HepG2 (cell line): Measurements from ENCODE around the gene GUCY1B1. TPM values are rescaled to one million over a fixed set of nuclear protein-coding genes. Genes with fewer than 3 reads are reported as not detected.

ENCODE experiments used
- ATAC-seq: fragments of 200-7000 bp; cut with Tn5 transposase; 3 replicates; pipeline ENCODE4 v1.9.1; 2020; ENCODE audit warnings: mild to moderate bottlenecking, moderate library complexity
- BruUV-seq: library from RNA; stranded (reverse); fragments of 400-500 nt; replicated peaks from 2 replicates; lab custom pipeline; 2021; lab: Mats Ljungman, UMichigan
- CTCF ChIA-PET: fragments of 300-600 bp; formaldehyde crosslinking; extraction: SDS; loops from one replicate; lab custom pipeline; 2021; ENCODE audit warnings: low total read pairs, inconsistent platforms, low intra/inter-chr PET ratio; lab: Yijun Ruan, JAX
- POLR2A ChIA-PET: fragments of 350-600 bp; sonication (Branson Sonifier 250); formaldehyde crosslinking; loops from one replicate; lab custom pipeline; 2020; ENCODE audit warnings: antibody characterized with exemption, inconsistent platforms; lab: Yijun Ruan, JAX
- DNase-seq: peaks from one replicate; pipeline ENCODE4 v3.0.0-alpha.2; 2015; ENCODE audit warnings: low spot score
- FAIRE-seq: peaks from 3 replicates; lab custom pipeline; 2011; peaks lifted over from hg19 to GRCh38; lab: Jason Lieb, UNC
- H2AFZ ChIP-seq: one replicate; pipeline ENCODE4 v1.6.1; 2011; ENCODE audit warnings: low read length, inconsistent platforms
- H3K27ac ChIP-seq: fragments of 300-600 bp; 3 replicates; pipeline ENCODE4 v1.8.0; 2011; ENCODE audit warnings: mixed run types, mild to moderate bottlenecking, mixed read lengths, low read length, inconsistent platforms; ENCODE audit not compliant: insufficient read depth; ENCODE audit errors: extremely low read length
- H3K27me3 ChIP-seq, 2 experiments: fragments of 200-600 bp in 1 of 2; 2 replicates in 1 of 2; 3 replicates in 1 of 2; pipeline versions ENCODE4 v1.6.0 to v1.8.0; 2011; ENCODE audit warnings: low read length in 2 of 2, mild to moderate bottlenecking in 2 of 2, moderate library complexity in 2 of 2, inconsistent platforms in 1 of 2; ENCODE audit not compliant: insufficient read depth in 2 of 2, control insufficient read depth in 1 of 2
- H3K36me3 ChIP-seq, 2 experiments: fragments of 200-600 bp in 1 of 2; replicated peaks in 1 of 2; 2 replicates in 1 of 2; 3 replicates in 1 of 2; pipeline versions ENCODE4 v1.5.1 to v1.8.0; 2011; ENCODE audit warnings: low read length in 2 of 2, inconsistent platforms in 1 of 2; ENCODE audit not compliant: insufficient read depth in 2 of 2, control insufficient read depth in 1 of 2
- H3K4me1 ChIP-seq: 2 replicates; pipeline ENCODE4 v1.5.1; 2012; ENCODE audit warnings: low read length, inconsistent platforms; ENCODE audit not compliant: insufficient read depth
- H3K4me2 ChIP-seq: 2 replicates; pipeline ENCODE4 v1.6.0; 2011; ENCODE audit warnings: low read depth, low read length, inconsistent platforms
- H3K4me3 ChIP-seq, 3 experiments: fragments of 200-600 bp in 1 of 3; sonication (generic), shearing (Covaris generic) in 1 of 3; replicated peaks in 1 of 3; 2 replicates each; pipeline ENCODE4 v1.5.1; 2011 to 2016; ENCODE audit warnings: low read length in 3 of 3, inconsistent platforms in 2 of 3, low read depth in 2 of 3, mild to moderate bottlenecking in 2 of 3, control low read depth in 1 of 3, mixed read lengths in 1 of 3; ENCODE audit not compliant: insufficient read depth in 1 of 3
- H3K79me2 ChIP-seq: one replicate; pipeline ENCODE4 v1.6.1; 2011; ENCODE audit warnings: low read length, inconsistent platforms; ENCODE audit not compliant: insufficient read depth
- H3K9ac ChIP-seq: 2 replicates; pipeline ENCODE4 v1.6.0; 2011; ENCODE audit warnings: mild to moderate bottlenecking, low read depth, low read length, inconsistent platforms; ENCODE audit not compliant: insufficient read depth
- H3K9me3 ChIP-seq: 2 replicates; pipeline ENCODE4 v1.5.1; 2012; ENCODE audit warnings: mild to moderate bottlenecking, low read length
- H4K20me1 ChIP-seq: 2 replicates; pipeline ENCODE4 v1.6.0; 2011; ENCODE audit warnings: inconsistent platforms, mild to moderate bottlenecking, low read length, moderate library complexity; ENCODE audit not compliant: insufficient read depth
- ETV6 ChIP-seq: sonication (generic); formaldehyde crosslinking; conservative IDR thresholded peaks from 2 replicates; pipeline ENCODE4 v1.4.0; 2020; ENCODE audit warnings: missing genetic modification reagents
- RFX5 ChIP-seq: IDR thresholded peaks from 2 replicates; pipeline ENCODE4 v1.6.1; 2011; ENCODE audit warnings: low read depth, low read length, improper control_type of control experiment
- SP4 ChIP-seq: sonication (generic); formaldehyde crosslinking; IDR thresholded peaks from 2 replicates; pipeline ENCODE4 v1.8.1; 2023; ENCODE audit warnings: mild to moderate bottlenecking, missing genetic modification reagents
- ZBTB38 ChIP-seq: sonication (generic); formaldehyde crosslinking; IDR thresholded peaks from 2 replicates; pipeline ENCODE4 v1.5.1; 2020; ENCODE audit warnings: mild to moderate bottlenecking, missing genetic modification reagents
- ZFY ChIP-seq: sonication (generic); formaldehyde crosslinking; IDR thresholded peaks from 2 replicates; pipeline ENCODE4 v1.4.0; 2020; ENCODE audit warnings: missing genetic modification reagents
- ZNF331 ChIP-seq: sonication (generic); formaldehyde crosslinking; IDR thresholded peaks from 2 replicates; pipeline ENCODE4 v1.4.0; 2020; ENCODE audit warnings: missing genetic modification reagents
- ZNF34 ChIP-seq: sonication (generic); formaldehyde crosslinking; IDR thresholded peaks from 2 replicates; pipeline ENCODE4 v1.4.0; 2020; ENCODE audit warnings: mild to moderate bottlenecking, missing genetic modification reagents, borderline replicate concordance
- ZNF772 ChIP-seq: sonication (generic); formaldehyde crosslinking; IDR thresholded peaks from 2 replicates; pipeline ENCODE4 v1.5.0; 2020; ENCODE audit warnings: mild to moderate bottlenecking, missing genetic modification reagents
- ZNF790 ChIP-seq: sonication (generic); formaldehyde crosslinking; IDR thresholded peaks from 2 replicates; pipeline ENCODE4 v1.8.0; 2022; ENCODE audit warnings: missing genetic modification reagents, mild to moderate bottlenecking, borderline replicate concordance
- WGBS: methylation state at CpG from one replicate; pipeline ENCODE4 v1.1.6; 2017; ENCODE audit warnings: low lambda C conversion rate; 5-methylcytosine and 5-hydroxymethylcytosine counted together
- in situ Hi-C: cut with HindIII; loops from 2 replicates; pipeline ENCODE4 v1.10.0; 2017; ENCODE audit warnings: low pct_unique_long_range_greater_than_20kb; ENCODE audit not compliant: extremely low pct_ligation_motif_present
- intact Hi-C: fragments of 100-400 bp; cut with micrococcal nuclease; formaldehyde crosslinking; loops from one replicate; pipeline ENCODE4 v1.10.0; 2022; ENCODE audit not compliant: unreplicated experiment
- polyA plus RNA-seq, 8 experiments: library from polyadenylated mRNA; depleted of rRNA in 3 of 8; stranded (reverse) in 7 of 8; unstranded in 1 of 8; fragments of >200 nt; fragmentation: Illumina TruSeq in 4 of 8; extraction: Trizol in 4 of 8; gene quantifications; 2 replicates each; pipeline versions ENCODE4 v1.2.1 to v1.2.3, GENCODE V29; 2011 to 2016; ENCODE audit warnings: low read depth in 4 of 8, missing spikeins in 1 of 8, mixed read lengths in 1 of 8; ENCODE audit not compliant: insufficient read depth in 1 of 8
- total RNA-seq, 5 experiments: library from RNA; depleted of rRNA; stranded (reverse); fragments of >200 nt; fragmentation: Illumina TruSeq; extraction: Trizol; gene quantifications; 2 replicates each; pipeline ENCODE4 v1.2.3, GENCODE V29; 2016; ENCODE audit warnings: low read depth in 1 of 5
- TF ChIP-seq, protein P1 (sequence below): sonication (generic); formaldehyde crosslinking; IDR thresholded peaks from 2 replicates; pipeline ENCODE4 v1.8.0; 2022; ENCODE audit warnings: mild to moderate bottlenecking, missing genetic modification reagents, borderline replicate concordance
- TF ChIP-seq, protein P2 (sequence below): sonication (generic); formaldehyde crosslinking; conservative IDR thresholded peaks from 2 replicates; pipeline ENCODE4 v1.4.0; 2020; ENCODE audit warnings: missing genetic modification reagents

Gene GUCY1B1
- total and polyA plus RNA-seq, 2 of the 13 experiments (the other 11 are each of a cell fraction or from before 2014, with no cell fraction given): not detected

- TF ChIP-seq, protein P1, sequence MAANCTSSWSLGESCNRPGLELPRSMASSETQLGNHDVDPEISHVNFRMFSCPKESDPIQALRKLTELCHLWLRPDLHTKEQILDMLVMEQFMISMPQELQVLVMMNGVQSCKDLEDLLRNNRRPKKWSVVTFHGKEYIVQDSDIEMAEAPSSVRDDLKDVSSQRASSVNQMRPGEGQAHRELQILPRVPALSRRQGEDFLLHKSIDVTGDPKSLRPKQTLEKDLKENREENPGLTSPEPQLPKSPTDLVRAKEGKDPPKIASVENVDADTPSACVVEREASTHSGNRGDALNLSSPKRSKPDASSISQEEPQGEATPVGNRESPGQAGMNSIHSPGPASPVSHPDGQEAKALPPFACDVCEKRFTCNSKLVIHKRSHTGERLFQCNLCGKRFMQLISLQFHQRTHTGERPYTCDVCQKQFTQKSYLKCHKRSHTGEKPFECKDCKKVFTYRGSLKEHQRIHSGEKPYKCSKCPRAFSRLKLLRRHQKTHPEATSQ (CRISPR knock-in tag): no peak
Measured at GRCh38 chr4:155765149-155765548, 6.3 kb downstream of the GUCY1B1 start (continued).

GRCh38 chr4:155766622-155767021 lies 7.8 kb downstream of the GUCY1B1 start:
- 0% methylated on average over 2 of the region's 2 CpGs for WGBS
- FAIRE-seq: no peak
- no TSS peak for BruUV-seq

More at GRCh38 chr4:155766622-155767021, 7.8 kb downstream of the GUCY1B1 start:
- DNase-seq: no peak
- H3K27ac ChIP-seq: no peak overlapping the region
- H3K79me2 ChIP-seq: no peaks in the 10 kb centered on the region
- H4K20me1 ChIP-seq: no peaks in the 10 kb centered on the region
- H2AFZ ChIP-seq: no peak overlapping the region
- H3K9me3 ChIP-seq: no peaks in the 10 kb centered on the region
- H3K4me2 ChIP-seq: no peak overlapping the region
- no peaks in the 10 kb centered on the region for H3K36me3 ChIP-seq
- ChIA-PET CTCF (no interaction called here), POLR2A (no interaction called here)
- in situ Hi-C loops: no loop called here
- H3K4me1 ChIP-seq: no peaks in the 10 kb centered on the region
- ATAC-seq: no peak
- H3K27me3 ChIP-seq: no peaks in the 10 kb centered on the region
- no peak overlapping the region for H3K9ac ChIP-seq
- intact Hi-C loops: no loop called here
- no peak for TF ChIP-seq SP4
- TF ChIP-seq ZNF331 (CRISPR knock-in tag): no peak
- TF ChIP-seq ZNF34 (CRISPR knock-in tag): no peak
- TF ChIP-seq, protein P2, sequence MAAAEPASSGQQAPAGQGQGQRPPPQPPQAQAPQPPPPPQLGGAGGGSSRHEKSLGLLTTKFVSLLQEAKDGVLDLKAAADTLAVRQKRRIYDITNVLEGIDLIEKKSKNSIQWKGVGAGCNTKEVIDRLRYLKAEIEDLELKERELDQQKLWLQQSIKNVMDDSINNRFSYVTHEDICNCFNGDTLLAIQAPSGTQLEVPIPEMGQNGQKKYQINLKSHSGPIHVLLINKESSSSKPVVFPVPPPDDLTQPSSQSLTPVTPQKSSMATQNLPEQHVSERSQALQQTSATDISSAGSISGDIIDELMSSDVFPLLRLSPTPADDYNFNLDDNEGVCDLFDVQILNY (CRISPR knock-in tag): no peak
- no peak for TF ChIP-seq ZFY (CRISPR knock-in tag)
- no peak for TF ChIP-seq ZBTB38 (CRISPR knock-in tag)
- no peak for TF ChIP-seq ETV6 (CRISPR knock-in tag)
- TF ChIP-seq RFX5: no peak
- TF ChIP-seq ZNF772 (CRISPR knock-in tag): no peak
- TF ChIP-seq ZNF790 (CRISPR knock-in tag): no peak
- no peak overlapping the region for H3K4me3 ChIP-seq
